NCI-H1105 treated with DMSO at 0.1 percent for 48 hours (cell line): ENCODE data around the gene RARS1.
"Not testable (repeated sequence)": the region's sequence is repeated elsewhere in the genome, so short reads cannot be mapped to it uniquely, and the experiment has no call there.

ENCODE experiments used
- DNase-seq: peaks from one replicate; lab custom pipeline; 2025; lab: John Stamatoyannopoulos, UW

Gene RARS1

GRCh38 chr5:168481330-168481788 is 4.9 kb upstream of the RARS1 start:
- no peak for DNase-seq

- no peak for DNase-seq
Observed at GRCh38 chr5:168482361-168482760, 3.9 kb upstream of the RARS1 start.

- DNase-seq = no peak
Observed at GRCh38 chr5:168489059-168489458, 2.8 kb downstream of the RARS1 start.

GRCh38 chr5:168494057-168494555 is 7.8 kb downstream of the RARS1 start:
- no peak for DNase-seq

GRCh38 chr5:168502563-168503237 is 16.4 kb downstream of the RARS1 start:
- DNase-seq = no peak

DNA sequence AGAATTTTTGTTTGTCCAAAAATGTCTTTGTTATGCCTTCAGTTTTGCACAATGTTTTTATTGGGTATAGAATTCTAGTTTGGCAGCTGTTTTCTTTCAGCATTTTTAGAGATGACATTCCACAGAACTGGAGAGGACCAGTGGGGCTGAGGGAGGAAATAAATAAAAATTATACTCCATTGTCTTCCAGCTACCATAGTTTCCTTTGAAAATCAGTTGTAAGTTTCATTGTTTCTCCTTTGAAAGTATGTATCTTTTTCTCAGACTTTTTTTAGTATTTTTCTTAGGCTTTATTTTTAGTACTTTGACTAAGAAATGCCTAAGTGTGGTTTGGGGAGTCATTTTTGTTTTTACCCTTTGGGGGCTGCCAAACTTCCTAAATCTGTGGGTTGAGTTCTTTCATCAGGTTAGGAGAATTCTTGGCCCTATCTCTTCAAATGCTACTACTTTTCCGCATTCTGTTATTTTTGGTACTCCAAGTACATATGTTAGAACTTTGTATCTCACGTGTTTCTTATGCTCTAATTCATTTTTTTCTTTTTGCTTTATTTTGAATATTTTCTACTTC is 27.7 kb downstream of the RARS1 start:
- no peak for DNase-seq

DNA sequence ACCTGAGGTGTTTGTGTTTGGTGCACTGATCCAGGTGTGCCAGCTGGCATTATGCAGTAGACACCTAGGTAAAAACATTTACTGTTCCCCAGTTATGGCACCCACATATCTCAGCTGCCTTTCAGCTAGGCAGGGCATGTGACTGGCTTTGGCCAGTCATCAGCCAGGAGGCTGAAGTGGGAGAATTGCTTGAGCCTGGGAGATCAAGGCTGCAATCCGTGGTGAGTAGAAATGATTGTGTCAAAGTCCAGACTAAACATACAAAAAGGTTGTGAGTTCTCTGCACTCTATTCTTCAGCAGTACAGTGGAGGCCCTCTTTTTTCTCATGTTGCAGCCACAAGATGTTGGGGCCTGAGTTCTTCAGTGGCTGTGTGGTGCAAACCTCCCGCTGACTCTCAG is 39.6 kb downstream of the RARS1 start:
- DNase-seq = no peak

- no peak for DNase-seq
Observed at GRCh38 chr5:168527756-168528295, 41.6 kb downstream of the RARS1 start.

GRCh38 chr5:168528521-168529373 is 42.5 kb downstream of the RARS1 start, which contains the start of gene FBLL1:
TSS of gene FBLL1 (plus strand) at chr5:168529305. CDS start at chr5:168529505, 200 bp downstream.
- peak; percentile 29 for DNase-seq

DNA sequence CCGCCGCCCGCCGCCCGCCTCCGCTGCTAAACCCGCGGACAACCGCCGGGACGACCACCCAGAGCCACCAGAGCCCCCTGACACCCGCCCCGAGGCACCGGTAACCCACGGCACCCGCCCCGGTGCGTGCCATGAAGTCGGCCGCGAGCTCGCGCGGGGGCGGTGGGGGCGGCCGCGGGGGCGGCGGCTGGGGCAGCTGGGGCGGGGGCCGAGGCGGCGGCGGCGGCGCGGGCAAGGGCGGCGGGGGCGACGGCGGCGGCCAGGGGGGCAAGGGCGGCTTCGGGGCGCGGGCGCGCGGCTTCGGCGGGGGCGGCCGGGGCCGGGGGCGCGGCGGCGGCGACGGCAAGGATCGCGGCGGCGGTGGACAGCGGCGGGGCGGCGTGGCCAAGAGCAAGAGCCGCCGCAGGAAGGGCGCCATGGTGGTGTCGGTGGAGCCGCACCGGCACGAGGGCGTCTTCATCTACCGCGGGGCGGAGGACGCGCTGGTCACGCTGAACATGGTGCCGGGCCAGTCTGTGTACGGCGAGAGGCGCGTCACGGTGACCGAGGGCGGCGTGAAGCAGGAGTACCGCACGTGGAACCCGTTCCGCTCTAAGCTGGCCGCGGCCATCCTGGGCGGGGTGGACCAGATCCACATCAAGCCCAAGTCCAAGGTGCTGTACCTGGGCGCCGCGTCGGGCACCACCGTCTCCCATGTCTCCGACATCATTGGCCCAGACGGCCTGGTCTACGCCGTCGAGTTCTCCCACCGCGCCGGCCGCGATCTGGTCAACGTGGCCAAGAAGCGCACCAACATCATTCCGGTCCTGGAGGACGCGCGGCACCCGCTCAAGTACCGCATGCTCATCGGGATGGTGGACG is 43.3 kb downstream of the RARS1 start:
- DNase-seq = peak; percentile 0

GRCh38 chr5:168530621-168531150 is 44.4 kb downstream of the RARS1 start:
- DNase-seq = no peak

DNA sequence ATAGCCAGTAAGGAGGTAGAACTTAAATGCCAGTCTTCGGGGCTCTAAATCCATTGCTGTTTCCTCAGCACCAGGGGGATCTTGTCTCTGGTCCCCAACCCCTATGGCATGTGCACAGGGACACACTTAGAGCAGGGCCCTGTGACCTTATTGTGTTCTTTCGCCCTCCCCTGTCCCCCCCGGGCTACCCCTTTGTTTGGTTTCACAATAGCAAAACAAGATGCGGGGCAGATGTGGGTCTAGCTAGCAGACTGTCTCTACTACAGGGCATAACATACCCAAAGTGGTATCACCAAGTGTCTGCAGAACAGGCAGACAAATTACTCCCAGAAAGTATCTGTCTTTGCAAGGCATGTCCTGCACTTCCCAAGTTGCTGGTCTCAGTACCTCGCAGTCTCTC is 44.9 kb downstream of the RARS1 start:
- no peak for DNase-seq

DNA sequence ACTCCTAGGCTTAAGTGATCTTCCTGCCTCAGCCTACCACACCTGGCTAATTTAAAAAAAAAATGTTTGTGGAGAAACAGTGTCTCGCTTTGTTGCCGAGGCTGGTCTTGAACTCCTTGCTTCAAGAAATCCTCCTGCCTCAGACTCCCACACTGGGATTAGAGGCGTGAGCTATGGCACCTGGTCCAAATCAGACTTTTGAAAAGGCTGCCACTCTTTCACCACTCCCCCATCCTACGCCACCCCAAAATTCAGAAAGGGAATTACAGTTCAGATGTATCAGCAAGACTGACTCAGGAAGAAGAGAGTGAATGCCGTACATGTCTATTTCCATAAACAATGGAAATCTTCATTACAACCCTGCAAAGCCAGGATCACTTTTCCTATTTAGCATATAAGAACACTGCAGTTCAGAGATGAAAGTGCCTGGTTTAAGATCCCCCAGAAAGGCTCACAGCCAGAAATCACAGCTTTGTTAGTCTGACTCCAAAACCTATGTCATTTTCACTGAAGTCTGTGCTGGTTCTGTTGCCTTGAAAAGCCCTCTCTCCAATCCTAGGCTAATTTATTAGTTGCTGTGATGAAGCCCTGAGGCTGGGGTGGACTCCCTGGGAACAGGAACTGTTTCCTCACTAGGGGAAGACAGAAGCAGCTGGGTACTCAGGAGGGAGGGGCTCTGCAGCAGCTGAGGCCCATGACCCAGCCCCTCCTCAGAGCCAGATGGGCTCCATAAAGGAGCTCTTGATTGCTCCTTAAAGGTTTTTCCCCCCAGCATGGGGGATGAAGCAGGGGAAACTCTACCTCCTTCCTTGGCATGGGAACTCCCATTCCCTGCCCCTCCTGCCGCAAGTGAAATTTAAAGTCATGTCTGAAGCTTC is 46.0 kb downstream of the RARS1 start:
- no peak for DNase-seq

- DNase-seq = not testable (repeated sequence)
Observed at GRCh38 chr5:168534351-168534750, 48.1 kb downstream of the RARS1 start.

DNA sequence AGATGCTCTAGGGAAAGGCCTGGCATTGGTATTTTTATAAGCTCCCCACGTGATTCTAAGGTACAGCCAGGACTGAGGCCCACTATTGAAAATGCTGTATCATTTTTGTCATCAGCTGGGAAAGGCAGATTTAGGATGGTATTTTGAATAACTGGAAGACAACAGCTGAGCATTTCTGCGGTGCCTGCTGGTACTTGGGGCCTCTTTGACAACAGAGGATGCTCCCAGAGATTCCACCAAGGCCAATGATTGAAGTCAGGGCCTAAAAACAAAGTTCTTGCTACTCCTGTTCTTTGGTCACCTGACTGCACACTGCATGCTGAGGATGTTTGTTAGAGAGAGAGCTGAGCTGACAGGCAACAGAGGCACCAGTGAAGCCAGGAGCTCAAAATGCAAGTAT is 50.9 kb downstream of the RARS1 start:
- no peak for DNase-seq

GRCh38 chr5:168549554-168549953 is 63.3 kb downstream of the RARS1 start:
- no peak for DNase-seq

DNA sequence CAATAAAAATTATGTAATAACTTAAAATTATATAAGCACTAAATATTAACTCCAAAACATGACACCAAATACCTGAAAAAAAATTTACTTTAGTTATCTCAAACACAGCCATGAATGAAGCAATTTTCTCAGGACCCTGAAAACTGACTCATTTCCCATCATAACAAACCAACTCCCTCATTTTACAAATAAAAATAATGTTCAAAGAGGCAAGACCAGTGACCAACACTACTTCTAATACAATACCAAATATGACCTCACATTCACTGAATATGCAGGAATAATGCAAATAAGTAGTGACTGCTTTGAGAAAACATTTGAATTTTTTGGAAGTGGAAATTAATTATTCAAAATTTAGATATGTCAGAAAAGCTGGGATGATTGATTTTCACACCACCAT is 64.4 kb downstream of the RARS1 start:
- DNase-seq = no peak

DNA sequence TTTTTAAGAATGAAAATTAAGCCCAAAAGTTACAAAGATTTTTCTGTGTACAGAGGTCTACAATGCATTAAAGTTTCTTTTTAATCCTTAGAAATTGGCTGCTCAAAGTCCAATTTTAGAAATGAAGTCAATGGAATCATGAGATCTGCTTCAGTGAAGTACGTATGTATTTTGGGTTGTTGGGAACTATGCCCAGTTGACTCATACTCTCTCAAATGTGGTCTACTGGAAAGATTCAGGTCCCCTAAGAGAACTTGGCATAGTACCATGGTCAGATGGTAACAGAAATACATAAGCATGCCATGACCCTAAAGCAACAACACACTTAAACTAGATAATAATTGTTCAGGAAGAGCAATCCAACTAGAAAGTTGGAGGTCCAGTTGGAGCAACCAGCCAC is 65.9 kb downstream of the RARS1 start:
- DNase-seq = no peak

DNA sequence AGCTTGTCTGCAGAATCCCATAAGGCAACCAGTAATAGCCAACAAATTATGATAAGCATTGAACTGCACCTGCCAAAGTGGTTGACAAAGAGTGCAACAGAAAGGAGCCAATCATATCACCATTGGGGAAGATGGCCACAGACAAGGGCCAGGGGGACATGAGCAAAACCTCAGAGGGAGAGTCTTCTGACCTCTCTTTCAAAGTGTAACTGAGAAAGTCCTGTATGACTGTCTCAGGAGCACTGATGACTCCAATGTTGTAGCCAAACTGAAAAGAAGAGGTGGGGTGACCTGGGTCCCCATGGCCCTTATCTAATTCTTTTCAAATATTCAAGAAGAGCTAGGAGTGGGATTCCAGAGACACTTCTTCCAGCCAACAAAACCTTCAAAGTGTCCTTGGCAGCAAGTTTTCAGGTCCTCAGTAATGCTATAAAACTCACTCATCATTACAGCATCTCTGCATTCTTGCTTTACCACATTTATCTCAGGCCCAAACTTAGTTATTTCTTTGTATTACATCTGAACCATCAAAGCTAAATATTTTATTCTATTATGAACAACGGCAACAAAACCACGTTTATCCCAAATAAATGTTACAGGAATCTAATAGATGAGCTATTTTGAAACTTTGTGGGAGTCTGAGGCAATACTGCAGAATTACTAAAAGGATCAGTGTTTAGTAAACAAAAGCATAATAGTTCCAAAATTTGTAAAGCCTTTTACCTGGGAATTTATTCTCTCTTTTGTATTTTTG is 67.3 kb downstream of the RARS1 start:
- DNase-seq = no peak
